ENCODE results near the gene CNOT6L. TPM values are rescaled to one million over a fixed set of nuclear protein-coding genes. Genes with fewer than 3 reads are reported as not detected.

The CNOT6L gene
- total RNA-seq, 1 donor from 2014 or later = 8.6 TPM

- H3K4me3 ChIP-seq (ENCODE audit: low read depth, low read length) = no peak overlapping the region
- no peak for DNase-seq (ENCODE audit: low read depth)
- TF ChIP-seq CTCF (conservative IDR thresholded peaks at IDR 0.05; ENCODE audit: low read depth, low read length) = no peak
Measured at GRCh38 chr4:77798385-77798784, 20.8 kb downstream of the CNOT6L start.

- H3K4me3 ChIP-seq (ENCODE audit: low read depth, low read length) = no peak overlapping the region
- TF ChIP-seq CTCF (conservative IDR thresholded peaks at IDR 0.05; ENCODE audit: low read depth, low read length) = no peak
- DNase-seq (ENCODE audit: low read depth) = no peak
Measured at GRCh38 chr4:77797239-77797638, 21.9 kb downstream of the CNOT6L start.

- TF ChIP-seq CTCF (conservative IDR thresholded peaks at IDR 0.05; ENCODE audit: low read depth, low read length) = no peak
- DNase-seq (ENCODE audit: low read depth) = no peak
- no peak overlapping the region for H3K4me3 ChIP-seq (ENCODE audit: low read depth, low read length)
Measured at GRCh38 chr4:77795326-77795725, 23.8 kb downstream of the CNOT6L start.

- DNase-seq (ENCODE audit: low read depth) = no peak
- TF ChIP-seq CTCF (conservative IDR thresholded peaks at IDR 0.05; ENCODE audit: low read depth, low read length) = no peak
- no peak overlapping the region for H3K4me3 ChIP-seq (ENCODE audit: low read depth, low read length)
Measured at GRCh38 chr4:77790146-77790545, 29.0 kb downstream of the CNOT6L start.

GRCh38 chr4:77788990-77789389 is 30.2 kb downstream of the CNOT6L start:
- H3K4me3 ChIP-seq (ENCODE audit: low read depth, low read length) = no peak overlapping the region
- TF ChIP-seq CTCF (conservative IDR thresholded peaks at IDR 0.05; ENCODE audit: low read depth, low read length) = no peak
- no peak for DNase-seq (ENCODE audit: low read depth)

GRCh38 chr4:77787969-77788368 is 31.2 kb downstream of the CNOT6L start:
- no peak overlapping the region for H3K4me3 ChIP-seq (ENCODE audit: low read depth, low read length)
- no peak for DNase-seq (ENCODE audit: low read depth)
- no peak for TF ChIP-seq CTCF (conservative IDR thresholded peaks at IDR 0.05; ENCODE audit: low read depth, low read length)

- DNase-seq (ENCODE audit: low read depth) = no peak
Measured at GRCh38 chr4:77785669-77786068, 33.5 kb downstream of the CNOT6L start.

More at GRCh38 chr4:77785669-77786068, 33.5 kb downstream of the CNOT6L start:
- H3K4me3 ChIP-seq (ENCODE audit: low read depth, low read length) = no peak overlapping the region
- no peak for TF ChIP-seq CTCF (conservative IDR thresholded peaks at IDR 0.05; ENCODE audit: low read depth, low read length)

All from epithelial cell of proximal tubule (primary cell).